Loucy (cell line): ENCODE measurements around the gene FAM131A.

Source experiments
- CTCF ChIP-seq: fragments of 200-600 bp; sonication (generic); conservative IDR thresholded peaks from 2 replicates; pipeline ENCODE4 v1.5.1; 2014; ENCODE audit warnings: mild to moderate bottlenecking, antibody characterized with exemption, low read length
- EZH2phosphoT487 ChIP-seq: fragments of 200-600 bp; IDR thresholded peaks from 2 replicates; pipeline ENCODE4 v1.6.1; 2018; ENCODE audit warnings: antibody characterized with exemption, mild to moderate bottlenecking, moderate library complexity, borderline replicate concordance

- TF ChIP-seq CTCF (no peak), EZH2phosphoT487 (no peak)
Observed at GRCh38 chr3:184334470-184335158, 2.8 kb upstream of the FAM131A start.
